Lower leg skin (tissue), 4 donors: Measurements from ENCODE around the gene MIPEP. TPM values are rescaled to one million over a fixed set of nuclear protein-coding genes. Genes with fewer than 3 reads are reported as not detected.

Experiments used
- DNase-seq, 2 donors: peaks; one replicate each; pipeline ENCODE4 v3.0.0-alpha.2; 2019; ENCODE audit warnings: low spot score in 2 of 2
- H3K4me3 ChIP-seq: fragments of 200-600 bp; sonication (generic); 2 replicates; pipeline ENCODE4 v1.5.1; 2017; ENCODE audit warnings: mild to moderate bottlenecking, low read depth; ENCODE audit not compliant: poor library complexity, severe bottlenecking
- POLR2A ChIP-seq, 2 donors: fragments of 450-650 bp; IDR thresholded peaks; one replicate each; pipeline ENCODE4 v1.6.1; 2016 to 2017; ENCODE audit warnings: antibody characterized with exemption in 2 of 2, mild to moderate bottlenecking in 1 of 2, moderate library complexity in 1 of 2
- WGBS, 2 donors: methylation state at CpG; one replicate each; pipeline ENCODE4 v1.1.5; 2018; 5-methylcytosine and 5-hydroxymethylcytosine counted together
- intact Hi-C: fragments of 100-400 bp; cut with DNase I; formaldehyde crosslinking; loops from one replicate; pipeline ENCODE4 v1.15.0; 2023; ENCODE audit warnings: low total_unique reads
- total RNA-seq, 4 donors: library from RNA; depleted of rRNA; stranded (reverse); fragments of >200 nt; gene quantifications; one replicate each; pipeline ENCODE4 v1.1.0, GENCODE V29; 2016
- TF ChIP-seq, protein P1 (sequence below), 3 donors: fragments of 450-650 bp; IDR thresholded peaks; one replicate each; pipeline ENCODE4 v1.5.1; 2016; ENCODE audit warnings: antibody characterized with exemption in 3 of 3, mild to moderate bottlenecking in 3 of 3, moderate library complexity in 2 of 3

The MIPEP gene
- total RNA-seq, 4 donors from 2014 or later: 22.8 to 50.4 (median 32.5) TPM

DNA sequence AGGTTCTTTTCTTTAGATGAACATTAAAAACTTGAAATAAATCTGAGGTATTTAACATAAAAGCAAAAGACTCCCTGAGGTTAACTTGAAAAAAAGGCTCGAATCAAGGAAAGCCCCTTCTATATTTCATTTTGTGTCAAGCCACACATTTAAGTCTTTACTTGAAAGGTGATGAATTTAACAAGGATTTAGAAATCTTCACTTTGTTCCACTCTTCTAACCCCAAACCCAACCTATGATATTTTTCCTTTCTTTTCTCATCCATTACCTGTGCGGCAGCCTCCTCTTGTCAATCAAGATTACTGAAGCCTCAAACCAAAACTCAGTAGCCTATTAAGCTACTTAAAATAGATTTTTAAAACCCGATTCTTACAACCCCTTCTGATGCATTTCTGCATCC lies 33.8 kb downstream of the MIPEP start:
- intact Hi-C loops: no loop called here
- 78 to 90% methylated on average over 3 of the region's 3 CpGs for WGBS, 2 donors
- TF ChIP-seq, protein P1, sequence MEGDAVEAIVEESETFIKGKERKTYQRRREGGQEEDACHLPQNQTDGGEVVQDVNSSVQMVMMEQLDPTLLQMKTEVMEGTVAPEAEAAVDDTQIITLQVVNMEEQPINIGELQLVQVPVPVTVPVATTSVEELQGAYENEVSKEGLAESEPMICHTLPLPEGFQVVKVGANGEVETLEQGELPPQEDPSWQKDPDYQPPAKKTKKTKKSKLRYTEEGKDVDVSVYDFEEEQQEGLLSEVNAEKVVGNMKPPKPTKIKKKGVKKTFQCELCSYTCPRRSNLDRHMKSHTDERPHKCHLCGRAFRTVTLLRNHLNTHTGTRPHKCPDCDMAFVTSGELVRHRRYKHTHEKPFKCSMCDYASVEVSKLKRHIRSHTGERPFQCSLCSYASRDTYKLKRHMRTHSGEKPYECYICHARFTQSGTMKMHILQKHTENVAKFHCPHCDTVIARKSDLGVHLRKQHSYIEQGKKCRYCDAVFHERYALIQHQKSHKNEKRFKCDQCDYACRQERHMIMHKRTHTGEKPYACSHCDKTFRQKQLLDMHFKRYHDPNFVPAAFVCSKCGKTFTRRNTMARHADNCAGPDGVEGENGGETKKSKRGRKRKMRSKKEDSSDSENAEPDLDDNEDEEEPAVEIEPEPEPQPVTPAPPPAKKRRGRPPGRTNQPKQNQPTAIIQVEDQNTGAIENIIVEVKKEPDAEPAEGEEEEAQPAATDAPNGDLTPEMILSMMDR (IDR thresholded peaks at IDR 0.05): no peak
- no peak for TF ChIP-seq POLR2A (IDR thresholded peaks at IDR 0.05)
- no peak overlapping the region for H3K4me3 ChIP-seq
- no peak for DNase-seq

DNA sequence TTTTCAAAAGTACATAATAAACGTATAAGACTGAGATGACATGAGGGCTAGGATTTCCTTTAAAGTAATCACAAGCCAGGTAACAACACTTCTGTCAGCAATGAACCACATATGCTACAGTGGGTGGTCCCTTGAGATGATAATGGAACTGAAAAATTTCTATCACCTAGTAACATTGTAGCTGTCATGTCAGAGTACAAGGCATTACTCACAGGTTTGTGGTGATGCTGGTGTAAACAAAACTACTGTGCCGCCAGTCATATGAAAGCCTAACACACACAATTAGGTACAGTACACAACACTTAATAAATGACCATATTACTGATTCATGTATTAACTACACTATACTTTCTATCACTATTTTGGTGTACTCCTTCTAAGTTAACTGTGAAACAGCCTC lies 36.8 kb downstream of the MIPEP start:
- 48% methylated on average over 2 of the region's 2 CpGs for WGBS, 2 donors
- no peak overlapping the region for H3K4me3 ChIP-seq
- no peak for TF ChIP-seq POLR2A (IDR thresholded peaks at IDR 0.05)
- TF ChIP-seq, protein P1 (IDR thresholded peaks at IDR 0.05): no peak
- DNase-seq: no peak
- intact Hi-C loops: no loop called here

DNA sequence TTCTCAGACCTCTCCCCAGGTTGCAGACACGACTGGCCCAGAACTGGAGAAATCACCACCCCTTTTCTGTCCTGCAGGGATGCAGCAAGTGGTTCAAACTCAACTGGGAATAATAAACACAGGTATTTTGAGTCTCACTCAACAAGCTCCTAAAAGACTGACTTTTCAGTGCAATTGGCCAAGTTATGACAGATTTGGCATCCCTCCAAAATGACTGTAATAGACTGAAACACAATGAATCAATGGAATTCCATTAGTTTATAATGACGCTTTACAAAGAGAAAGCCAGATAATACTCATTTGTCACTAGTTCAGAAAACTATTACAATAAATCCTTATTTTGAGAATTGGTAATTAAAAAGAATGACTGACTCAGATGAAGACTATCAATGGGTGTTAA lies 38.1 kb downstream of the MIPEP start:
- intact Hi-C loops: no loop called here
- no peak overlapping the region for H3K4me3 ChIP-seq
- TF ChIP-seq, protein P1 (IDR thresholded peaks at IDR 0.05): no peak
- TF ChIP-seq POLR2A (IDR thresholded peaks at IDR 0.05): no peak
- no peak for DNase-seq
- WGBS, 2 donors: 39 to 58% methylated on average over 2 of the region's 2 CpGs

- DNase-seq: no peak
- TF ChIP-seq POLR2A (IDR thresholded peaks at IDR 0.05): no peak
- intact Hi-C loops: no loop called here
- H3K4me3 ChIP-seq: no peak overlapping the region
- 59 to 78% methylated on average over 1 of the region's 1 CpG for WGBS, 2 donors
These were observed 39.1 kb downstream of the MIPEP start for GRCh38 chr13:23850134-23850533.

- no peak for DNase-seq
- TF ChIP-seq POLR2A (IDR thresholded peaks at IDR 0.05): no peak
- TF ChIP-seq, protein P1 (IDR thresholded peaks at IDR 0.05): no peak
- intact Hi-C loops: no loop called here
- WGBS, 2 donors: 65 to 77% methylated on average over 2 of the region's 2 CpGs
- no peak overlapping the region for H3K4me3 ChIP-seq
These were observed 39.5 kb downstream of the MIPEP start for GRCh38 chr13:23849670-23850069.

DNA sequence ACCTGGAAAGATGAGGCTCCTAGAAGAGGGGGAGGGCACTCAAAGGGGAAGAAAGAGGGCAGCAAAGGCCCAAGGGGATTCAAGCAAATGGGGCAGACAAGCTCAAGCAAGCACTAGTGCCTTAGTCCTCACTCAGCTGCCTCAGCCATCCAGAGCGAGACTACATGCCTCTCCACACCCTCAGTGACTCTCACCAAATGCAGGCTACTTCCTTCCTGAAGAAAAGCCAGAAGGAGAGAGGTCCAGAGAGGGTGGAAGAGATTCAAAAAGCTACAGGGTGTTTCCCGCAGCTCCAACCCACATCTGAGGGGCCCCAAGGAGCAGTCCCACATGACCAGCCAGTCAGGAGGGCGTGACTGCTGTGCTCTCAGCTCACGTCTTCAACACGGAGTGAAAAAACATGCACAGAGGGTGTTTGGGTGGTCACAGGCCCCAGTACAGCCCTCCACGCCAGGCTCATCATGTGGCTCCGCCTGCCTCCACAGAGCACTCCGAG lies 40.5 kb downstream of the MIPEP start:
- TF ChIP-seq POLR2A (IDR thresholded peaks at IDR 0.05): no peak
- TF ChIP-seq, protein P1 (IDR thresholded peaks at IDR 0.05): no peak
- H3K4me3 ChIP-seq: no peak overlapping the region
- intact Hi-C loops: no loop called here
- no peak for DNase-seq
- 29 to 42% methylated on average over 8 of the region's 8 CpGs for WGBS, 2 donors
